T-helper 1 cell (primary cell): ENCODE data around the gene SERINC5.
A peak's percentile ranks its signal among the peaks of the same experiment; 100 is the strongest.
"Not testable (repeated sequence)": the region's sequence is repeated elsewhere in the genome, so short reads cannot be mapped to it uniquely, and the experiment has no call there.

ENCODE experiments used
- DNase-seq, 5 donors: peaks; one replicate each; pipeline ENCODE4 v3.0.0-alpha.2; 2012 to 2020

Gene SERINC5

GRCh38 chr5:80194468-80194867 lies 61.4 kb downstream of the SERINC5 start:
- peak in 1 of 5 donors; percentile 67 for DNase-seq

DNA sequence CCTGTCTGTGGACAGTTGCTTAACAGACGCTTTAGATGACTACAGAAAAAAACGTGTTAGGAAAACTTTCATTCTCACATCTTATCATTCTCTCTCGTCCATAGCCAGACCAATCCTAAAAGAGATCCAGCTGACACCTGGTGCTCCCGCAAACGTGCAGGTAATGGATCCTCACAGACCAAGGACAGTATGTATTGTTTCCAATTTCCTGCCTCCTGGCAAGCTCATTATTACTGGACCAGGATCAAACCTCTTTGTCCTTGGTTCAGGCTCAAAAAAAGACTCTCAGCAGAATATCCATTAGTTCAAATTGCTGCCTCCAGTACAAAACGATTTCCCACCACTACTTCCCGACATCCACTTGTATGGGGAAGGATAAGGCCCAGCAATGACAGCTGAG lies 62.4 kb downstream of the SERINC5 start:
- no peak for DNase-seq

- DNase-seq: no peak
These were observed 63.2 kb downstream of the SERINC5 start for GRCh38 chr5:80192507-80193241.

DNA sequence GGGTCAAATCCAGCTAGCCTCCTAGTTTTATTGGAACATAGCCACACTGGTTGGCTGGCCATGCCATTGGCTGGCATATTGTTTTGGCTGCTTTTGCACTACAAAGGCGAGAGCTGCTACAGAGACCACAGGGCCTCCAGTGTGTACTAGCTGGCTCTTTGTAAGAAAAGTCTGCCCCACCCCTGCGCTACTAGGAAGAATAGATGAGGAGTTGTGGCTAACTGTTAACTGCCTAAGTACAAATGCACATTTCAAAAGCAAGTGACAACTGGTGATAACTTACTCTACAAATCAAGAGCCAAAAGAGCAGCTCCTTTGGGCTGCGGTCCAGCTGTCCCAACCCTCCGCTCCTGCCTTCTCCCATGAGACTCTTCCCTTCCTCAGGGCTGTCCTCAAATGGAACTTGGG lies 63.9 kb downstream of the SERINC5 start:
- peak in 3 of 5 donors; percentile 19 to 83 (median 43) for DNase-seq

DNA sequence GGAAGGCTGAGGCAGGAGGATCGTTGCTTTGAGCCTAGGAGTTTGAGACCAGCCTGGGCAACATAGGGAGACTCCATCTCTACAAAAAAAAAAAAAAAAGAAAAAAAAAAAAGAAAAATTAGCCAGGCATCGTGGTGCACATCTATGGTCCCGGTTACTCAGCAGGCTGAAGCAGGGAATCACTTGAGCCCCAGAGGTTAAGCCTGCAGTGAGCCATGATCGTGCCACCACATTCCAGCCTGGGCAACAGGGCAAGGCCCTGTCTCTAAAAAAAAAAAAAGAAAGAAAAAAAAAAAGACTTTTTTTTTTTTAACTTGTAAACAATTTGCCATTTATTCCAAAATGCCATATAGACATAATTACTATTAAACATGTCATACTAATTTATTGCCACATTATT lies 64.5 kb downstream of the SERINC5 start:
- no peak for DNase-seq

- DNase-seq: peak in 1 of 5 donors; percentile 47
These were observed 64.9 kb downstream of the SERINC5 start for GRCh38 chr5:80190960-80191359.

DNA sequence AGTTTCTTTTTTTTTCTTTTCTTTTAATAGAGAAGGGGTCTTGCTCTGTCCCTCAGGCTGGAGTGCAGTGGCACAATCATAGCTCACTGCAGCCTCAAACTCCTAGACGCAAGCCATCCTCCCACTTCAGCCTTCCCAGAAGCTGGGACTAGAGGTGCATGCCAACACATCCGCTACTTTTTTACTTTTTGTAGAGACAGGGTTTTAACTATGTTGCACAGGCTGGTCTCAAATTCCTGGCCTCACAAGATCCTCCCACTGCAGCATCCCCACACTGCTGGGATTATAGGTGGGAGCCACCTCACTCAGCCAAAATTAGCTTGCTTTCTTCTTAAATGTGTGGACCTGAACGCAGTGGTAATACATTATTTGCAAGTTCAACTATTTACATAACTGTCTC lies 66.1 kb downstream of the SERINC5 start:
- DNase-seq: no peak

- no peak for DNase-seq
These were observed 66.6 kb downstream of the SERINC5 start for GRCh38 chr5:80189201-80189600.

DNA sequence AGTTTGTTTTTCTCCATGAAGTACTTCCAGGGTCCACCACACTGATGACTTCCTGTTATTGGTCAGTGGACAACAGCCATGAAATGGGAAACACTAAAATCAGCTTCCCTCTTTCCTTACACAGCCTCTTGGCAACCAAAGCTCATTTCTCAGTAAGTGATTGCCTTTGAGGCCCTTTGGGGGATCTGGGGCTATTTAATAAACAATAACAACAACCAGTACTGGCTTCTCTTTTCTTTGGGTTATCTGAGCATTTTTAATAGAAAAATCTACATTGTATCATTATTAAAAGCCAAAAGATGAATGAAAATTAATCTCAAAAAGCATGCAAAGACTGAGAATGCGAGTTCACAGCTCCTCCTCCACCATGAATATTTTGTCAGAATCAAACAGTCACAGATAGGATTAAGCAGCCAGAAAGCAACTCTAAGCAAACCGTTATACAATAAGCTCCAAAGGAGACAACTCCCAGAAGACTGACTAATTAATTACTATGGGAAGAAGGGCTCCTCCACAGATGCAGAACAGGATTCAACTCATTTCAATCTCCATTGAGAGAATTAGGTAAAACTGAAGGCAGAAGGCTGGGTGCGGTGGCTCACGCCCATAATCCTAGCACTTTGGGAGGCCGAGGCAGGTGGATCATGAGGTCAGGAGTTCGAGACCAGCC lies 68.3 kb downstream of the SERINC5 start:
- DNase-seq: no peak

GRCh38 chr5:80185535-80185934 lies 70.3 kb downstream of the SERINC5 start:
- DNase-seq: not testable (repeated sequence)

DNA sequence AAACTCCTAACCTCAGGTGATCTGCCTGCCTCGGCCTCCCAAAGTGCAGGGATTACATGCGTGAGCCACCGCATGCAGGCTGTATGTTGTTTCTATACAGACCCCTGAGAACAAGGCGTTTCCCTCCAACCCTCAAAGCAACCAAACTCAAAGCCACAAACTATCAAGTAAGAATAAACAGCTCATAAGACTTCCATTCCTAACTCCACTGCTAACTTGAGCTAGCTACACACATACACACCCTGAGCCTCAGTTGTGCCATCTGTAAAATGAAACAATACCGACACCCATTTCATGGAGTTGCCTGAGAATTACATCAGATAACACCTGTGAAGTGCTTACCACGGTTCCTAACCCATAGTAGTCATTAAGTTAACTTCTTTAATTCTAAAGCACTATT lies 70.8 kb downstream of the SERINC5 start:
- DNase-seq: peak in 1 of 5 donors; percentile 64

DNA sequence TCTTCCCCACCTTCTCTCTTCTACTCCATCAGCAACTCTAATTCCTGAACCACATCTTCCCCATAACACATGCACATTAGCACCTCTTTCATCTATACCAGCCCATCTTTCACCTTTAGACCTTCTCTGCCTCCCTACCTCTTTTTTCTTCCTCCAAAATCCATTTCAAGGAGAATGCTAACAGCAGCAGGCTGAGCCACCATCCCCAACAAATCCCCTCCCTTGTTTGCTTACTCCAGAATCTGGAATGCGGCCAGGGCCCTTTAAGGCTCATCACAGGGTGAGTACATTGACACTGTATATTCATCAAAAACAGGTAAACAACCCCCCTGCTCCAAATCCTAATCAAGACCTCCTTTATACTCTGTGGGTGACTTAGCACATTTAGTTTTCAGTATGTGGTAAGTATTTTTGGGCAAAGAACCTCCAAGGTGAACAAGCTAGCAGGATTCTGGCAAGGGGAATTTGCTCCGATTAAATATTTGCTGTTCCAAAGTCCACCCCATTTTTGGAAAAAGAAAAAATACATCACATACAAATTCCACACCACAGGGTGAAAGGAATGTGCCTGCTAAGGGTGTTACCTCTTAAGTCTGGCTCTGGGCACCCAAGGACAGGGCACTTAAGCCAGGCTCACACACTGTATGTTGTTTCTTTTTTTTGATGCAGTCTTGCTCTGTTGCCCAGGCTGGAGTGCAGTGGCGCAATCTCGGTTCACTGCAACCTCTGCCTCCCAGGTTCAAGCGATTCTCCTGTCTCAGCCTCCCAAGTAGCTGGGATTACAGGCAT lies 71.4 kb downstream of the SERINC5 start:
- DNase-seq: no peak

- not testable (repeated sequence) for DNase-seq
These were observed 72.1 kb downstream of the SERINC5 start for GRCh38 chr5:80183728-80184234.

DNA sequence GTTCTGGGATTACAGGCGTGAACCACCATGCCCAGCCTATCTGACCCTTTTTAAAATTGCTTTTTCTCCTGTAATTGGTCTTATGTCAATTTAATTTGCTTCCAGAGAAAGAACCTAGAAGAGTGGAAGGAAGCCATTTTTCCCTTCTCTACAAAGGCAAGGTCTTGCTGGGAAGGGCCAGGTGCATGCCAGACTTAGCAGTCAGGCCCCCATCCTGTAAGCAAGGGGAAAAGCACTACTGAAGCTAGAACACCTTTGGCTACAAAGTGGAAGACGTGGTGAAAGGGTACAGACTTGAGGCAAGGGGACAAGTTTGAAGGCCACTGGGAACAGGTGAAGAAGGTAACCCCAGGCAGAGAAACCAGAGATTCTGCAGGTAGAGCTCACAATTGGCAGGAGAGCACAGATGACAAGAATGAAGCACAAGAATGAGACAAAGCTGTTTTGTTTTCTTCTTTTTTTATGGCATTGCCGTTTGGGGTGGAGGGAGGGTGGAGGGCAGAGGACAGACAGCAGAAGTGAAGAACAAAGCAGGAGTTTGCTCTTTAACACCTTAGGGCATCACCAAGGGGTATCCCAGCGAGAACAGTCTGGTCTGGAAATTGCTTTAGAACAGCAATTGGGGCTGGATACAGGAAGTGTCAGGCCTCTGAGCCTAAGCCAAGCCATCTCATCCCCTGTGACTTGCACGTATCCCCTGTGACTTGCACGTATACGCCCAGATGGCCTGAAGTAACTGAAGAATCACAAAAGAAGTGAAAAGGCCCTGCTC lies 72.9 kb downstream of the SERINC5 start:
- DNase-seq: peak in 1 of 5 donors; percentile 60

- DNase-seq: peak; percentile 16 to 84 (median 51)
These were observed 74.1 kb downstream of the SERINC5 start for GRCh38 chr5:80181618-80182211.

GRCh38 chr5:80177236-80177635 lies 78.6 kb downstream of the SERINC5 start:
- DNase-seq: no peak

- no peak for DNase-seq
These were observed 80.5 kb downstream of the SERINC5 start for GRCh38 chr5:80175337-80175736.

DNA sequence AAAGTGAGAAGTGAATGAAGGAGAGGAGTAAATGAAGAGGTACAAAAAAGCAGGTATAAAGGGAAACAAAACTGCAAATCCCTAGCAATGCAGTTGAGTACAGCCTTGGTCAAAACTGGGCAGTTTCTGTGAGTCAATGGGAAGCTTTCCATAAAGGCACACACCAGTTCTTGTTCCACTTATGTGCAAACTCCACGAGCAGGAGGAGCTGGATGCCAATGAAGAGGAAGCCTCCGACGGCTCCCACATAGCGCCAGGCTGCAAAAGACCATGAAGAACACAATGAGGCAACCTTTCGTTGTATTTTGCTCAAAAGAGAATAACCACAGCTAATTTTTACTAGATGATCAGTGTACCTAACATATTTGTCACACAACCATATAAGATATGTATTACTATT lies 81.1 kb downstream of the SERINC5 start:
- no peak for DNase-seq

GRCh38 chr5:80172067-80172695 lies 83.7 kb downstream of the SERINC5 start:
- DNase-seq: no peak

GRCh38 chr5:80170117-80170535 lies 85.7 kb downstream of the SERINC5 start:
- no peak for DNase-seq

GRCh38 chr5:80168388-80169028 lies 87.3 kb downstream of the SERINC5 start:
- DNase-seq: no peak
